IMR-90 (cell line): ENCODE results near the gene SBF2. TPM values are rescaled to one million over a fixed set of nuclear protein-coding genes. Genes with fewer than 3 reads are reported as not detected.

Experiments used
- ATAC-seq: fragments of 200-7000 bp; cut with Tn5 transposase; 2 replicates; pipeline ENCODE4 v1.9.1; 2020; ENCODE audit warnings: low read depth, mild to moderate bottlenecking, moderate library complexity
- BruUV-seq: library from RNA; stranded (reverse); fragments of 400-500 nt; replicated peaks from 2 replicates; lab custom pipeline; 2021; lab: Mats Ljungman, UMichigan
- CTCF ChIA-PET: fragments of 300-600 bp; formaldehyde crosslinking; extraction: SDS; loops from one replicate; lab custom pipeline; 2021; ENCODE audit warnings: antibody characterized with exemption; lab: Yijun Ruan, JAX
- POLR2A ChIA-PET: fragments of 300-600 bp; sonication (Branson Sonifier 250); formaldehyde crosslinking; loops from one replicate; lab custom pipeline; 2022; ENCODE audit warnings: antibody characterized with exemption; ENCODE audit not compliant: unreplicated experiment; lab: Charles Lee
- DNase-seq: peaks from one replicate; pipeline ENCODE4 v3.0.0; 2013
- H2AFZ ChIP-seq: replicated peaks from 2 replicates; pipeline ENCODE3; 2013; ENCODE audit warnings: low read length, mild to moderate bottlenecking; ENCODE audit not compliant: poor library complexity
- H2AK5ac ChIP-seq: 2 replicates; pipeline ENCODE4 v1.6.1; 2013; ENCODE audit warnings: low read depth, low read length, inconsistent platforms
- H2AK9ac ChIP-seq: replicated peaks from 2 replicates; pipeline ENCODE3; 2013; ENCODE audit warnings: mild to moderate bottlenecking, low read depth, low read length, moderate library complexity; ENCODE audit not compliant: poor library complexity
- H2BK120ac ChIP-seq: 2 replicates; pipeline ENCODE4 v1.6.1; 2013; ENCODE audit warnings: low read depth, low read length, inconsistent platforms
- H2BK15ac ChIP-seq: 3 replicates; pipeline ENCODE4 v1.6.1; 2013; ENCODE audit warnings: low read depth, low read length, inconsistent platforms
- H2BK20ac ChIP-seq: 2 replicates; pipeline ENCODE4 v1.6.1; 2013; ENCODE audit warnings: low read depth, mild to moderate bottlenecking, inconsistent platforms, low read length, moderate library complexity
- H2BK5ac ChIP-seq: 2 replicates; pipeline ENCODE4 v1.6.1; 2013; ENCODE audit warnings: mild to moderate bottlenecking, low read depth, low read length, inconsistent platforms; ENCODE audit not compliant: poor library complexity, severe bottlenecking
- H3K14ac ChIP-seq: replicated peaks from 2 replicates; pipeline ENCODE4 v1.6.1; 2013; ENCODE audit warnings: low read depth, low read length, inconsistent platforms
- H3K18ac ChIP-seq: 2 replicates; pipeline ENCODE4 v1.6.1; 2013; ENCODE audit warnings: low read depth, low read length, control low read depth
- H3K23ac ChIP-seq: 2 replicates; pipeline ENCODE4 v1.6.1; 2013; ENCODE audit warnings: low read depth, low read length, inconsistent platforms
- H3K27ac ChIP-seq: 2 replicates; pipeline ENCODE4 v1.5.1; 2013; ENCODE audit warnings: mild to moderate bottlenecking, control low read depth, low read length; ENCODE audit not compliant: insufficient read depth
- H3K27me3 ChIP-seq: 2 replicates; pipeline ENCODE4 v1.6.1; 2013; ENCODE audit warnings: low read length; ENCODE audit not compliant: control insufficient read depth, insufficient read depth
- H3K36me3 ChIP-seq: 2 replicates; pipeline ENCODE4 v1.6.1; 2013; ENCODE audit warnings: low read length, mixed read lengths; ENCODE audit not compliant: control insufficient read depth, insufficient read depth
- H3K4ac ChIP-seq: 2 replicates; pipeline ENCODE4 v1.6.1; 2013; ENCODE audit warnings: low read depth, low read length, inconsistent platforms
- H3K4me1 ChIP-seq: 2 replicates; pipeline ENCODE4 v1.6.1; 2013; ENCODE audit warnings: low read length, mixed read lengths; ENCODE audit not compliant: control insufficient read depth, insufficient read depth
- H3K4me2 ChIP-seq: 2 replicates; pipeline ENCODE4 v1.6.1; 2013; ENCODE audit warnings: low read depth, mild to moderate bottlenecking, control low read depth, low read length, moderate library complexity
- H3K4me3 ChIP-seq: 2 replicates; pipeline ENCODE4 v1.5.1; 2013; ENCODE audit warnings: low read depth, mild to moderate bottlenecking, control low read depth, low read length, moderate library complexity; ENCODE audit not compliant: insufficient read depth
- H3K56ac ChIP-seq: 2 replicates; pipeline ENCODE4 v1.6.1; 2013; ENCODE audit warnings: low read length, inconsistent platforms; ENCODE audit not compliant: insufficient read depth; ENCODE audit errors: extremely low read depth
- H3K79me1 ChIP-seq, 2 experiments: 2 replicates each; pipeline ENCODE4 v1.6.1; 2013; ENCODE audit warnings: low read length in 2 of 2, inconsistent platforms in 1 of 2, low read depth in 1 of 2
- H3K9ac ChIP-seq: 2 replicates; pipeline ENCODE4 v1.6.1; 2013; ENCODE audit warnings: low read depth, low read length, control low read depth
- H3K9me1 ChIP-seq: 2 replicates; pipeline ENCODE4 v1.6.1; 2013; ENCODE audit warnings: low read length, inconsistent platforms; ENCODE audit not compliant: insufficient read depth
- H3K9me3 ChIP-seq: 2 replicates; pipeline ENCODE4 v1.6.1; 2013; ENCODE audit warnings: low read length; ENCODE audit not compliant: control insufficient read depth, insufficient read depth
- H4K20me1 ChIP-seq: 2 replicates; pipeline ENCODE4 v1.6.1; 2013; ENCODE audit warnings: low read length, inconsistent platforms; ENCODE audit not compliant: insufficient read depth
- H4K5ac ChIP-seq: 2 replicates; pipeline ENCODE4 v1.6.1; 2013; ENCODE audit warnings: mild to moderate bottlenecking, low read depth, low read length, control low read depth
- H4K8ac ChIP-seq, 2 experiments: 2 replicates each; pipeline ENCODE4 v1.6.1; 2013; ENCODE audit warnings: low read depth in 2 of 2, low read length in 2 of 2, control low read depth in 1 of 2, inconsistent platforms in 1 of 2
- H4K91ac ChIP-seq: 2 replicates; pipeline ENCODE4 v1.6.1; 2013; ENCODE audit warnings: low read depth, low read length, inconsistent platforms; ENCODE audit not compliant: insufficient read depth
- BHLHE40 ChIP-seq: fragments of 150-350 bp; IDR thresholded peaks from 2 replicates; pipeline ENCODE4 v1.6.1; 2016; ENCODE audit warnings: mild to moderate bottlenecking, low read depth, low read length
- FOS ChIP-seq: fragments of 150-350 bp; IDR thresholded peaks from 2 replicates; pipeline ENCODE4 v1.6.1; 2016; ENCODE audit warnings: low read depth, low read length
- MAFK ChIP-seq: IDR thresholded peaks from 2 replicates; pipeline ENCODE4 v1.6.1; 2012; ENCODE audit warnings: low read depth, low read length, improper control_type of control experiment
- MAZ ChIP-seq: IDR thresholded peaks from 2 replicates; pipeline ENCODE4 v1.6.1; 2012; ENCODE audit warnings: low read depth, mild to moderate bottlenecking, low read length, improper control_type of control experiment, moderate library complexity, borderline replicate concordance
- POLR2A ChIP-seq: IDR thresholded peaks from 2 replicates; pipeline ENCODE4 v1.6.1; 2012; ENCODE audit warnings: mild to moderate bottlenecking, low read depth, low read length
- RAD21 ChIP-seq: IDR thresholded peaks from 2 replicates; pipeline ENCODE4 v1.6.1; 2012; ENCODE audit warnings: low read length, improper control_type of control experiment
- RFX5 ChIP-seq: IDR thresholded peaks from 2 replicates; pipeline ENCODE4 v1.8.0; 2012; ENCODE audit warnings: low read depth, mild to moderate bottlenecking, low read length, moderate library complexity
- USF2 ChIP-seq: fragments of 150-350 bp; IDR thresholded peaks from 2 replicates; pipeline ENCODE4 v1.6.1; 2017; ENCODE audit warnings: mild to moderate bottlenecking, antibody characterized with exemption, low read length, low read depth
- WGBS, 2 experiments: methylation state at CpG; one replicate each; pipeline versions ENCODE4 v1.1.5 to v1.1.7; 2013; ENCODE audit warnings: missing lambda C conversion rate in 2 of 2; ENCODE audit not compliant: insufficient read length in 1 of 2; ENCODE audit errors: extremely low coverage in 2 of 2; 5-methylcytosine and 5-hydroxymethylcytosine counted together
- dilution Hi-C: fragments of 300-500 bp; cut with HindIII; formaldehyde crosslinking; loops from one replicate; pipeline ENCODE4 v1.14.3; 2018; ENCODE audit warnings: low sequenced_read_pairs; ENCODE audit not compliant: unreplicated experiment
- in situ Hi-C: fragments of 300-500 bp; cut with MboI; formaldehyde crosslinking; loops from 3 replicates; pipeline ENCODE4 v1.14.3; 2019; ENCODE audit warnings: low sequenced_read_pairs, inconsistent platforms, mixed read lengths
- intact Hi-C: fragments of 100-400 bp; cut with micrococcal nuclease; formaldehyde crosslinking; loops from 2 replicates; pipeline ENCODE4 v1.10.0; 2022
- polyA plus RNA-seq, 3 experiments: library from polyadenylated mRNA; depleted of rRNA; stranded (reverse); fragments of >200 nt; gene quantifications; 2 replicates each; pipeline ENCODE4 v1.2.3, GENCODE V29; 2012; ENCODE audit warnings: low replicate concordance in 1 of 3
- total RNA-seq: library from RNA; depleted of rRNA; stranded (reverse); fragments of >200 nt; gene quantifications from 2 replicates; pipeline ENCODE4 v1.2.3, GENCODE V29; 2012

SBF2 gene
- total and polyA plus RNA-seq, 2 of the 4 experiments (the other 2 are of a cell fraction): 23.8 to 51.8 TPM

- ATAC-seq: no peak
- no peak overlapping the region for H4K5ac ChIP-seq
- H3K27ac ChIP-seq: no peak overlapping the region
- no peak overlapping the region for H3K4ac ChIP-seq
- peak overlapping the region; percentile 66; the same call in 1 of the 2 replicates for H3K18ac ChIP-seq
- no peak overlapping the region for H2AK9ac ChIP-seq
- no peak overlapping the region for H3K9ac ChIP-seq
- peak overlapping the region; percentile 27; the same call in 1 of the 2 replicates for H2BK20ac ChIP-seq
- BruUV-seq: no TSS peak
- no peaks in the 10 kb centered on the region for H3K9me3 ChIP-seq
- no peak overlapping the region for H4K91ac ChIP-seq
- no peak overlapping the region for H2BK5ac ChIP-seq
- in situ Hi-C loops (no loop called here), intact Hi-C loops (no loop called here), dilution Hi-C loops (no loop called here)
- H3K79me1 ChIP-seq: peaks cover 10 to 29% of the 10 kb centered on the region in 2 experiments
- H3K27me3 ChIP-seq: no peaks in the 10 kb centered on the region
- H3K4me1 ChIP-seq: peaks cover 12% of the 10 kb centered on the region
- DNase-seq: no peak
- no peaks in the 10 kb centered on the region for H4K20me1 ChIP-seq
- no peak overlapping the region for H2AFZ ChIP-seq
- peaks cover 22% of the 10 kb centered on the region for H3K36me3 ChIP-seq
- no peak overlapping the region for H3K4me2 ChIP-seq
- H3K4me3 ChIP-seq: no peak overlapping the region
- H3K56ac ChIP-seq: no peak overlapping the region
- 53% methylated on average over 2 of the region's 3 CpGs; no CpG with 5 or more reads in 1 of the 2 experiments for WGBS, 2 experiments
- no peak overlapping the region; the same call in 1 of the 2 replicates for H2BK120ac ChIP-seq
- no peak overlapping the region for H3K23ac ChIP-seq
- H3K9me1 ChIP-seq: peaks cover 26% of the 10 kb centered on the region
- no peak overlapping the region for H2AK5ac ChIP-seq
- ChIA-PET CTCF (no interaction called here), POLR2A (interaction anchor here (0.5 kb wide), 1 partner anchor 514 kb away, joined by 4 read pairs; the partner anchor contains the start of gene ADM)
- no peak overlapping the region for H3K14ac ChIP-seq
- TF ChIP-seq POLR2A (no peak), RAD21 (no peak), MAFK (no peak), RFX5 (no peak), MAZ (no peak), FOS (no peak), BHLHE40 (no peak), USF2 (no peak)
- no peak overlapping the region; a peak in 1 of 4 replicates for H4K8ac ChIP-seq
- H2BK15ac ChIP-seq: no peak overlapping the region
Measured at GRCh38 chr11:9790703-9791102, 503.3 kb downstream of the SBF2 start.
